CD4-positive, alpha-beta T cell treated with Interleukin-15 for 4 hours (primary cell): ENCODE data around the gene RPL7L1.
A peak's percentile ranks its signal among the peaks of the same experiment; 100 is the strongest.
"Not testable (repeated sequence)": the region's sequence is repeated elsewhere in the genome, so short reads cannot be mapped to it uniquely, and the experiment has no call there.

Experiments used
- DNase-seq: peaks from one replicate; pipeline ENCODE4 v3.0.0-alpha.2; 2020; ENCODE audit warnings: low spot score

Gene RPL7L1

DNA sequence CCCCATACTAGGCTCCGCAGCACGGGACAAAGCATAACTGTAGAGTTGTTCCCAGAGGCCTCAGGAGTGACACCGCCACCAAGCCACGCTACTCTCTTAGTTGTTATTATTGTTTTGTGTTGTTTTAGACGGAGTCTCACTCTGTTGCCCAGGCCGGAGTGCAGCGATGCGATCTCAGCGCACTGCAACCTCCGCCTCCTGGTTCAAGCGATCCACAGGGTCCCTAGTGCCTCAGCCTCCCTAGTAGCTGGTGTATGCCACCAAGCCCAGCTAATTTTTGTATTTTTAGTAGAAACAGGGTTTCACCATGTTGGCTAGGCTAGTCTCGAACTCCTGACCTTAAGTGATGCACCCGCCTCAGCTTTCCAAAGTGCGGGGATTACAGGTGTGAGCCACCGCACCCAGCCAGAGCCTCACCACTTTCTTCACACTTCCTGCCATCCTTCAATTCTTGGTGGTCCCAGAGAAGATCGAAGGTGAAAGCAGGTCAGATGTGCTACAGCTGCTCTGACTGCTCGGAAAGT lies 11.8 kb downstream of the RPL7L1 start:
- no peak for DNase-seq

- DNase-seq: not testable (repeated sequence)
These were observed 14.8 kb downstream of the RPL7L1 start for GRCh38 chr6:42894041-42894828.

DNA sequence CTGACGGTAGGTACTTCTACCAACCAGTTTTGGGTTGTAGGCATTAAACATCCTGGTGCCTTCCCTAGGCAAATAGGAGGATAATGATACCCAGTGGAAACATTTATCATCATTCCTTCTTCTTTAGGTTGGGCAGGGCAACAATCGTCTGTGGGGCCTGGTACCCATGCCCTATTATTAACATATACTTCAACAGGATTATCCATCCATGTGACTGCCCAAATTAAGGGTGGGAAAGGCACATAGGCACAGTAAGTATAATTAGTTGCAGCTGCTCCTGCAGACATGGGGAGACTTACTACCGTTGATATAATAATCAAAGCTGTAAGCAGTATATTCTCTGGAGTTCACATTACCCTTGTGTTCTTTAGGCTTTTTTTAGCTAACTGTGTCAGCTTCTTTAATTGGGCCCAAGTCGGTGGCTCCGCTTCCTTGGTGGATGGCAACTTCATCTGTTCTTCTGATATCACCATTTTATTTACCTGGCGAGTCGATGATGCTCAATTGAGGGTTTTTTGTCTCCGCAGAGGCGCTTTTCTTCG lies 16.8 kb downstream of the RPL7L1 start:
- DNase-seq: no peak

GRCh38 chr6:42898891-42899361 lies 19.5 kb downstream of the RPL7L1 start:
- peak; percentile 81 for DNase-seq

- no peak for DNase-seq
These were observed 20.5 kb downstream of the RPL7L1 start for GRCh38 chr6:42899871-42900270.

- DNase-seq: peak; percentile 86
These were observed 22.1 kb downstream of the RPL7L1 start for GRCh38 chr6:42901538-42901957.

GRCh38 chr6:42902429-42903263 lies 23.2 kb downstream of the RPL7L1 start:
- DNase-seq: not testable (repeated sequence)

- DNase-seq: no peak
These were observed 25.1 kb downstream of the RPL7L1 start for GRCh38 chr6:42904467-42904866.

DNA sequence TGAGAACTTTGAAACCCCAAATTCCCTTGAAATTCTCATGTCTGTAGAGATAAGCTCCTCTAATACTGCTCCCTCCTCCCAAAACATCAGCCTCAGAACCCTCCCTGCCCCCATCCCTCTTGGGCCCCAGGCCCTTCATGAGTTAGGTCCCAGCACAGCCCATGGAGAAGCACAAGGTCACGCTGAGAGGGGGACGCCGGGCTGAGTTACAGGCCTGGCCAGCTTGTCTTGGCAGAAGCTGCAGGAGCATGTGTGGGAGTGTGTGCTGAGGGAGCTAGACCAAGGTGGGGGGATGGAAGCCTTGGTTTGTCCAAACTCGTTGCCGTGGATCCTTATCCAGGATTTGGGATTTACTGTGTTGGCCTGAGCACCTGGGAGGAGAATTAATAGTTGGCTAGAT lies 27.9 kb downstream of the RPL7L1 start:
- DNase-seq: no peak

GRCh38 chr6:42909835-42910234 lies 30.4 kb downstream of the RPL7L1 start:
- no peak for DNase-seq

DNA sequence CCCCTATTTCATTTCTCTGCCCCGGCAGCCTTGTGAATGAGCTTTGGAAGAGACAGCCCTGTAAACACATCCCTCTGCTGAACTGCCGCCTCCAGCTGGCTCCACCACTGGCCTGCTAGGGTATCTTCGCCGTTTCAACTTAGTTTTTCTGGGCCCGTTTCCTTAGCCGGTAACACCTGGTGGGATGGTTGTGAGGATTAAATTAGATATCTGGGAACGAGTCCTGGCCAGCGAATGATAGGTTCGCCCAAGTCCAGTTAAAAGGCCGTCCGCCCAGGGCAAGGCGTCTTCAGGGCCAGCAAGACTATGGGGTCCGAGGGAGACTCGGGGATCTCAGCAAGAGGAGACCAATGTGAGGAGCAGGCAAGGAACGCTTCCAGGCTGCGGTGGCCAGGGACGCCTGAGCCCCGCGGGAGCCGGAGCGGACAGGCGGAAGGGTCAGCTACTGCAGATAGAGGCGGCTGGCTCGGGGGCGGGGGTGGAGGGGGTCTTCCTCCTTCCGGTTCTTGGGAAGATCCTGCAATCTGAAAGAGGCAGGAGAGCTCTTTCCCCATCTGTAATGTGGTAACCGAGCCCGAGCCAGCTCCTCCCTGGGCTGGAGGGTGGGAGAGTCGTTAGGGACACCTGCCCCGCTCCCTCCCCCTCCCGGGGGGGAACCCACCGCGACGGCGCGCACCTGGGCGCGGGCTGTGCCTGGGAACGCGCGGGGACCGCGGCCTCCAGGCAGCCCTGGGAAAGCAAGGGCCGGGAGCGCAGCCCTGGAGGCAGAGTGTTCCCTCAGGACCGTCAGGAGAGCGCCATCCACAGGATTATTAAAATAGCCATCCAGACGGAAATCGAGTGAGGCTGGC lies 32.0 kb downstream of the RPL7L1 start:
- DNase-seq: no peak

- no peak for DNase-seq
These were observed 35.1 kb downstream of the RPL7L1 start for GRCh38 chr6:42914546-42914945.

- DNase-seq: no peak
These were observed 36.3 kb downstream of the RPL7L1 start, which contains the start of gene PTCRA for GRCh38 chr6:42915732-42916131. PTCRA (plus strand) TSS chr6:42916053; CDS start chr6:42916070, 17 bp downstream.

- DNase-seq: no peak
These were observed 36.9 kb downstream of the RPL7L1 start for GRCh38 chr6:42916288-42916687.

DNA sequence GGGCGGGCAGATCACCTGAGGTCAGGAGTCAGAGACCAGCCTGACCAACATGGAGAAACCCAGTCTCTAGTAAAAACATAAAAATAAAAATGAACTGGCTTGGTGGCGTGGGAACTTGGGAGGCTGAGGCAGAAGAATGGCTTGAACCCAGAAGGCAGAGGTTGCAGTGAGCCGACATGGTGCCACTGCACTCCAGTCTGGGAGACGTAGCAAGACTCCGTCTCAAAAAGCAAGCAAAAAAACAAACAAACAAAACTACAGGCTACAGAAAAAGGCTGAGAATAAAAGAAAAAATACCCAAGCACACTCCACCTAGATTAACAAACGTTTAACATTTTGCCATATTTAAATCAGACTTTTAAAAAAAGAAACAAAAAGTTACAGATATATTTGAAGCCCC lies 42.4 kb downstream of the RPL7L1 start:
- DNase-seq: no peak

DNA sequence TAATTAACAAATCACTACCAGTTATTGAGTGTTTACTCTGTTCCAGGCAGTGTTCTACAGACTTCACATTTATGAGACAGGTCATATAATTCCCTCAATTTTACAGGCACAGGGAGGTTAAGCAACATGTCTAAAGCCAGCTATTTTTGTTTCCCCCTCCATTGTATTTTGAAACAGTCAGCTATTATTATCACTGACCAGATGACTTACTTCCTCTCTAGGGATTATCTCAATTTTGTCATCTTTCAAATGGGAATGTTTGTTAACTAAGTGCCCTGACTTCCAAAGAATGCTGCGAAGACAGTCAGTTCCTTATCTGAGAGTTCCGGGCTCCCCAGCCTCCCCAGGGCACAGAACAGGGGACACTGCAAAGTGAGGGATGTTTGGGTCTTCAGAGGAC lies 44.2 kb downstream of the RPL7L1 start:
- DNase-seq: no peak

- no peak for DNase-seq
These were observed 45.9 kb downstream of the RPL7L1 start for GRCh38 chr6:42925248-42925857.

- peak; percentile 95 for DNase-seq
These were observed 49.8 kb downstream of the RPL7L1 start, which contains the start of gene CNPY3 for GRCh38 chr6:42928986-42929820. CNPY3 (plus strand) TSS chr6:42929480; CDS start chr6:42929571, 91 bp downstream.

DNA sequence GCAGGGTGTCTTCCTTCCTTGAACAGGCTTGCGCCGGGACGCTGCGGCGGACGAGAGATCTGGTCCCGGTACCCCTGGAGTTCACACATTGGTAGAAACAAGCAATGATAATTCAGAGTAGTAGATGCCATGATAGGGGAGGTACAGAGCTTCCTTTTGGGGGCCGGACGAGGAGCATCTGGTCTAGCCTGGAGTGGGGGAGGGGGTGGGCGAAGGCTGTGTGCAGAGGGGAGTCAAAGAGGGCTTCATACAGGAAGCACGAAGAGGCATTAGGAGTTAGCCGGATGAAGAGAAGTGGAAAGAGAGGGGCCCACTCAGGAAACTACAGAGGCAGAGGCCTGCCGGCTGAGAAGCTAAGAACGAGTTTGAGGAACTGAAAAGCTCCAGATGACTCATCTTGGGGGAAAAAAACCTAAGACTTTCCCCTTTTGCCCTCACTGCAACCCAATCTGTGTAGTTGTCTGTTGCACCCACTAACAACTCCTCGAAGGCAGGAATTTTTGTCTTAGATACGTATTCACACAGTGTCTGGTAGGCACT lies 50.5 kb downstream of the RPL7L1 start:
- peak; percentile 68 for DNase-seq

GRCh38 chr6:42932412-42932811 lies 53.0 kb downstream of the RPL7L1 start:
- DNase-seq: no peak
